ENCODE data around the gene PRSS38. TPM values are rescaled to one million over a fixed set of nuclear protein-coding genes. Genes with fewer than 3 reads are reported as not detected.

The PRSS38 gene
- total RNA-seq, 1 experiment from 2014 or later, result not detected

DNA sequence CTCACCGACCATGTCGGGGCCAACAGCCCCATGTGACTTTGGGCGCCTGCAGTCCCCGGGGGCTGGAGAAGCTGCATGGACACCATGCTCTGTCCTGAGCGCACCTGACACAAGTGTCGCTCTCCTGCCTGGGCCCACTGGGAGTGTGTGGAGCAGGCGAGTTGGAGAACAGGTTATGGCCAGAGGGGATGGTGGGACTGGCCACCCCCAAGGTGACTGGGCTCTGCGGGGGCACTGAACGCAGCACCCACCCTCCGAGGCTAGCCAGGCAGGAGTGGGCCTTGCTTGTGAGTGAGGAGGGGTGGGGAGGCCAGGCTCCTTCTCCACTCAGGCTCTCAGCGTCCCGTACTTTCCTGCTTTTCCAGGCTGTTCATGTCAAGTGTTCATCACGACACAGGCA, 44.7 kb upstream of the PRSS38 start:
- no TSS peak for BruUV-seq (replicated peaks)
- Histone ChIP-seq H3K4me3 (replicated peaks in 1 of 2; ENCODE audit: low read depth in 1 of 2, low read length in 2 of 2) (no peak overlapping the region), H2AFZ (ENCODE audit: low read depth, low read length, poor library complexity, severe bottlenecking) (no peak overlapping the region), H3K27ac (ENCODE audit: low read depth, low read length) (no peak overlapping the region), H3K9me2 (ENCODE audit: insufficient read depth) (no peaks in the 10 kb centered on the region), H3K79me2 (ENCODE audit: insufficient read depth, low read length) (no peaks in the 10 kb centered on the region), H3K27me3 (ENCODE audit: insufficient read depth, low read length) (no peaks in the 10 kb centered on the region), H3K9me3 (ENCODE audit: control insufficient read depth in 1 of 2, insufficient read depth in 1 of 2, low read depth in 1 of 2, low read length in 2 of 2) (no peaks in the 10 kb centered on the region), H3K36me3 (ENCODE audit: control insufficient read depth in 1 of 2, insufficient read depth in 2 of 2, low read length in 2 of 2) (peaks cover 11 to 17% of the 10 kb centered on the region in 2 experiments; a peak in 3 of 4 replicates), H3K9ac (ENCODE audit: low read length) (no peak overlapping the region), H3K4me1 (ENCODE audit: control insufficient read depth in 1 of 2, insufficient read depth in 2 of 2, low read length in 2 of 2) (no peaks in the 10 kb centered on the region), H4K20me1 (ENCODE audit: insufficient read depth) (no peaks in the 10 kb centered on the region), H3K4me2 (ENCODE audit: low read length) (no peak overlapping the region)
- RAD21 ChIA-PET (ENCODE audit: low non-redundant PET in 1 of 2, low total read pairs in 2 of 2, uncharacterized antibody in 2 of 2, unreplicated experiment in 2 of 2), result no interaction called here
- ATAC-seq, result no peak
- intact Hi-C loops (cut with micrococcal nuclease), result no loop called here
- TF ChIP-seq ZNF274 (IDR thresholded peaks at IDR 0.05; ENCODE audit: low read depth, low read length) (no peak), EGR1 (IDR thresholded peaks at IDR 0.05; ENCODE audit: low read depth) (no peak), EZH2 (IDR thresholded peaks at IDR 0.05) (no peak), CBX3 (IDR thresholded peaks at IDR 0.05; ENCODE audit: low read depth) (no peak), JUND (IDR thresholded peaks at IDR 0.05) (no peak), ZBTB33 (IDR thresholded peaks at IDR 0.05; ENCODE audit: extremely low read depth, insufficient replicate concordance, low read length) (no peak), POLR2A (IDR thresholded peaks at IDR 0.05; ENCODE audit: borderline replicate concordance, extremely low read depth, insufficient read depth, insufficient read length) (no peak), YY1 (IDR thresholded peaks at IDR 0.05; ENCODE audit: extremely low read depth, insufficient replicate concordance, low read depth, low read length) (no peak), SIN3A (IDR thresholded peaks at IDR 0.05; ENCODE audit: low read depth) (no peak), FOSL1 (IDR thresholded peaks at IDR 0.05; ENCODE audit: low read depth) (no peak), REST (IDR thresholded peaks at IDR 0.05; ENCODE audit: low read depth) (no peak), ATF3 (IDR thresholded peaks at IDR 0.05) (no peak), ZFX (IDR thresholded peaks at IDR 0.05) (no peak), SRF (IDR thresholded peaks at IDR 0.05; ENCODE audit: low read depth) (no peak), SP1 (IDR thresholded peaks at IDR 0.05; ENCODE audit: low read depth) (no peak), POLR2AphosphoS5 (IDR thresholded peaks at IDR 0.05; ENCODE audit: low read depth, low read length) (no peak), TCF7L2 (IDR thresholded peaks at IDR 0.05; ENCODE audit: borderline replicate concordance, extremely low read depth, insufficient read depth, insufficient read length) (no peak), ELF1 (IDR thresholded peaks at IDR 0.05; ENCODE audit: borderline replicate concordance, low read depth) (no peak), CTCF (IDR thresholded peaks at IDR 0.05 in 2 of 3, conservative IDR thresholded peaks at IDR 0.05 in 1 of 3; ENCODE audit: borderline replicate concordance in 1 of 3, insufficient read depth in 1 of 3, low read depth in 2 of 3, low read length in 2 of 3) (no peak), CEBPB (IDR thresholded peaks at IDR 0.05; ENCODE audit: low read depth) (no peak)
- no peak for DNase-seq (ENCODE audit: low read depth, low spot score)
- CTCF ChIA-PET, result no interaction called here
- POLR2A ChIA-PET, result no interaction called here
